MM.1S (cell line): ENCODE data around the gene CHRM4.
A peak's percentile ranks its signal among the peaks of the same experiment; 100 is the strongest.

Experiments
- DNase-seq: peaks from one replicate; pipeline ENCODE4 v3.0.0-alpha.2; 2015
- H2AFZ ChIP-seq: fragments of 300-600 bp; sonication (generic); 2 replicates; pipeline ENCODE4 v1.6.0; 2016; ENCODE audit warnings: antibody characterized with exemption, low read length
- H3F3A ChIP-seq: fragments of 300-600 bp; sonication (generic); 2 replicates; pipeline ENCODE4 v1.6.1; 2016; ENCODE audit warnings: mild to moderate bottlenecking, antibody characterized with exemption, low read length, moderate library complexity, mixed read lengths; ENCODE audit not compliant: insufficient read depth
- H3K27ac ChIP-seq: fragments of 300-600 bp; sonication (generic); 2 replicates; pipeline ENCODE4 v1.5.1; 2016; ENCODE audit warnings: mild to moderate bottlenecking, low read length
- H3K27me3 ChIP-seq: fragments of 300-600 bp; sonication (generic); replicated peaks from 2 replicates; pipeline ENCODE4 v1.6.0; 2016; ENCODE audit warnings: low read length; ENCODE audit not compliant: insufficient read depth
- H3K36me3 ChIP-seq: fragments of 300-600 bp; sonication (generic); replicated peaks from 2 replicates; pipeline ENCODE4 v1.6.1; 2016; ENCODE audit warnings: mild to moderate bottlenecking, low read length, mixed read lengths; ENCODE audit not compliant: insufficient read depth
- H3K4me1 ChIP-seq: fragments of 300-600 bp; sonication (generic); 2 replicates; pipeline ENCODE4 v1.6.1; 2016; ENCODE audit warnings: low read length, mixed read lengths
- H3K4me2 ChIP-seq: fragments of 300-600 bp; sonication (generic); 2 replicates; pipeline ENCODE4 v1.6.0; 2016; ENCODE audit warnings: low read depth, low read length
- H3K4me3 ChIP-seq: fragments of 300-600 bp; sonication (generic); 2 replicates; pipeline ENCODE4 v1.5.1; 2016; ENCODE audit warnings: low read length, mixed read lengths
- H3K79me2 ChIP-seq: fragments of 300-600 bp; sonication (generic); 2 replicates; pipeline ENCODE4 v1.6.1; 2016; ENCODE audit warnings: mixed run types, low read length, mixed read lengths
- H3K9ac ChIP-seq: fragments of 300-600 bp; sonication (generic); 2 replicates; pipeline ENCODE4 v1.6.1; 2016; ENCODE audit warnings: low read length, mixed read lengths
- H3K9me2 ChIP-seq: fragments of 300-600 bp; sonication (generic); replicated peaks from 2 replicates; pipeline ENCODE4 v1.6.1; 2016; ENCODE audit warnings: mild to moderate bottlenecking, low read length, mixed read lengths; ENCODE audit not compliant: insufficient read depth
- H3K9me3 ChIP-seq: fragments of 300-600 bp; sonication (generic); replicated peaks from 2 replicates; pipeline ENCODE4 v1.6.1; 2016; ENCODE audit warnings: mild to moderate bottlenecking, low read length, mixed read lengths; ENCODE audit not compliant: insufficient read depth
- H4K20me1 ChIP-seq: fragments of 300-600 bp; sonication (generic); 2 replicates; pipeline ENCODE4 v1.6.1; 2016; ENCODE audit warnings: mild to moderate bottlenecking, low read length, moderate library complexity, mixed read lengths; ENCODE audit not compliant: insufficient read depth
- CTCF ChIP-seq: fragments of 300-600 bp; sonication (generic); IDR thresholded peaks from 2 replicates; pipeline ENCODE4 v1.5.1; 2016; ENCODE audit warnings: antibody characterized with exemption, low read length, mixed read lengths
- EZH2 ChIP-seq: fragments of 300-600 bp; sonication (generic); optimal IDR thresholded peaks from 2 replicates; pipeline ENCODE3; 2017; ENCODE audit warnings: low read depth, mild to moderate bottlenecking, antibody characterized with exemption, low read length, mixed read lengths
- EZH2phosphoT487 ChIP-seq: fragments of 300-600 bp; sonication (generic); IDR thresholded peaks from 2 replicates; pipeline ENCODE4 v1.6.1; 2018; ENCODE audit warnings: antibody characterized with exemption, low read length

CHRM4 gene

GRCh38 chr11:46391578-46392420 lies at the start of gene CHRM4:
TSS of gene CHRM4 (minus strand) at chr11:46391776. CDS start at chr11:46386557, 5,219 bp downstream.
- Histone ChIP-seq H3K27me3 (peaks cover 46% of the 10 kb centered on the region), H3K36me3 (no peaks in the 10 kb centered on the region), H2AFZ (no peak within 1 kb of the TSS), H3K4me2 (peak within 1 kb of the TSS; percentile 69; the same call in 1 of the 2 replicates), H3K27ac (no peak within 1 kb of the TSS), H3K9ac (no peak within 1 kb of the TSS), H3K9me3 (no peaks in the 10 kb centered on the region), H3K4me1 (peaks cover 3% of the 10 kb centered on the region; the same call in 1 of the 2 replicates), H3F3A (no peaks in the 10 kb centered on the region), H3K4me3 (no peak within 1 kb of the TSS; the same call in 1 of the 2 replicates), H3K9me2 (no peaks in the 10 kb centered on the region), H4K20me1 (peaks cover 5% of the 10 kb centered on the region; the same call in 1 of the 2 replicates), H3K79me2 (no peaks in the 10 kb centered on the region)
- TF ChIP-seq CTCF (no peak), EZH2phosphoT487 (no peak), EZH2 (no peak)
- no peak for DNase-seq

DNA sequence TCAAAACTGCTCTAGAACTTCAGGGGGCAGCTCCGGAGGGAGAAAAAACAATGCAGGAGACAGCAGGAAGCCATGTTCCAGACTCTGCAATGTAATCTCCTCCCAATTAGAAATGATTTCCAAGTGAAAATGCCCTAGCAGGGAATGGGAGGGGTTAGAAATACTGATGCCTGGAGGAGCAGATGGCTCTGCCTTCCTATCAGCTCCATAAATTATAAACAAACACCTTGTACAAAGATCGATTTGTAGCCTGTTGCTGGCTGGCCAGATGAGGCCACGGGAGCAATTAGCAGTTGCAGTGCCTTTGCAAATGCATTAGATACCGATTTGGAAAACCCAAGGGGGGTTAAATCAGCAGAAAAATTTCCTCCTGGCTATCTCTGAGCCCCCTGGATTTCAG lies 46.6 kb upstream of the CHRM4 start:
- peaks cover 20% of the 10 kb centered on the region for H3K4me1 ChIP-seq
- H3K27me3 ChIP-seq: no peaks in the 10 kb centered on the region
- no peaks in the 10 kb centered on the region for H3K36me3 ChIP-seq
- no peaks in the 10 kb centered on the region for H3K79me2 ChIP-seq
- no peak for DNase-seq
- TF ChIP-seq EZH2 (no peak), EZH2phosphoT487 (no peak), CTCF (no peak)
- H3K27ac ChIP-seq: no peak overlapping the region
- no peak overlapping the region for H3K4me2 ChIP-seq
- no peaks in the 10 kb centered on the region for H3K9me2 ChIP-seq
- no peaks in the 10 kb centered on the region for H4K20me1 ChIP-seq
- H3K9ac ChIP-seq: no peak overlapping the region
- no peaks in the 10 kb centered on the region for H3K9me3 ChIP-seq
- H3F3A ChIP-seq: peaks cover 17% of the 10 kb centered on the region; the same call in 1 of the 2 replicates
- H3K4me3 ChIP-seq: no peak overlapping the region
- no peak overlapping the region for H2AFZ ChIP-seq

GRCh38 chr11:46437122-46437689 lies 45.6 kb upstream of the CHRM4 start:
- peak overlapping the region; percentile 38; the same call in 1 of the 2 replicates for H3K4me2 ChIP-seq
- no peaks in the 10 kb centered on the region for H3K9me2 ChIP-seq
- H3K36me3 ChIP-seq: no peaks in the 10 kb centered on the region
- peaks cover 17% of the 10 kb centered on the region; the same call in 1 of the 2 replicates for H3F3A ChIP-seq
- no peak overlapping the region for H3K4me3 ChIP-seq
- H3K27me3 ChIP-seq: no peaks in the 10 kb centered on the region
- no peaks in the 10 kb centered on the region for H3K79me2 ChIP-seq
- H4K20me1 ChIP-seq: no peaks in the 10 kb centered on the region
- H3K27ac ChIP-seq: peak overlapping the region; percentile 12; the same call in 1 of the 2 replicates
- no peak overlapping the region for H2AFZ ChIP-seq
- H3K9me3 ChIP-seq: no peaks in the 10 kb centered on the region
- DNase-seq: peak; percentile 62
- H3K4me1 ChIP-seq: peaks cover 20% of the 10 kb centered on the region
- H3K9ac ChIP-seq: no peak overlapping the region
- no peak for TF ChIP-seq CTCF
- no peak for TF ChIP-seq EZH2phosphoT487
- TF ChIP-seq EZH2: no peak
